ENCODE measurements around the gene TAF4.
"Not testable (repeated sequence)": the region's sequence is repeated elsewhere in the genome, so short reads cannot be mapped to it uniquely, and the experiment has no call there.

TAF4 gene

GRCh38 chr20:62073323-62073722 lies 7.6 kb upstream of the TAF4 start:
- DNase-seq: no peak

- DNase-seq: not testable (repeated sequence)
Measured at GRCh38 chr20:62071669-62072430, 6.2 kb upstream of the TAF4 start.

GRCh38 chr20:62069741-62070216 lies 4.1 kb upstream of the TAF4 start:
- DNase-seq: peak; percentile 67

GRCh38 chr20:62068997-62069396 lies 3.3 kb upstream of the TAF4 start:
- DNase-seq: peak; percentile 9

GRCh38 chr20:62067547-62068260 lies 2.0 kb upstream of the TAF4 start:
- DNase-seq: no peak

GRCh38 chr20:62066983-62067433 lies 1.3 kb upstream of the TAF4 start:
- peak; percentile 24 for DNase-seq

- peak; percentile 23 for DNase-seq
Measured at GRCh38 chr20:62066339-62066982, 780 bp upstream of the TAF4 start.

GRCh38 chr20:62064770-62065673 lies 659 bp downstream of the TAF4 start:
- no peak for DNase-seq

- DNase-seq: no peak
Measured at GRCh38 chr20:62063981-62064769, 1.5 kb downstream of the TAF4 start.

GRCh38 chr20:62063315-62063980 lies 2.2 kb downstream of the TAF4 start:
- peak; percentile 37 for DNase-seq

- DNase-seq: no peak
Measured at GRCh38 chr20:62062661-62063314, 2.9 kb downstream of the TAF4 start.

GRCh38 chr20:62061851-62062423 lies 3.7 kb downstream of the TAF4 start:
- DNase-seq: no peak

- no peak for DNase-seq
Measured at GRCh38 chr20:62060631-62061541, 4.8 kb downstream of the TAF4 start.

GRCh38 chr20:62059920-62060630 lies 5.6 kb downstream of the TAF4 start:
- DNase-seq: no peak

GRCh38 chr20:62059401-62059800 lies 6.3 kb downstream of the TAF4 start:
- no peak for DNase-seq

GRCh38 chr20:62058941-62059340 lies 6.7 kb downstream of the TAF4 start:
- DNase-seq: no peak

- DNase-seq: no peak
Measured at GRCh38 chr20:62056975-62057374, 8.7 kb downstream of the TAF4 start.

- no peak for DNase-seq
Measured at GRCh38 chr20:62056377-62056776, 9.3 kb downstream of the TAF4 start.
